IPS DF 4.7 (cell line): Measurements from ENCODE around the gene LHX2.

Experiments used
- DNase-seq: peaks from one replicate; pipeline ENCODE4 v3.0.0-alpha.2; 2013; ENCODE audit warnings: low spot score; ENCODE audit errors: extremely low read depth

The LHX2 gene

GRCh38 chr9:124013309-124014210, 2.0 kb downstream of the LHX2 start:
- no peak for DNase-seq

- DNase-seq, result no peak
Measured at GRCh38 chr9:124014211-124014955, 2.8 kb downstream of the LHX2 start.

- no peak for DNase-seq
Measured at GRCh38 chr9:124014956-124015660, 3.5 kb downstream of the LHX2 start.

- DNase-seq, result no peak
Measured at GRCh38 chr9:124015661-124016131, 4.1 kb downstream of the LHX2 start.

- DNase-seq, result no peak
Measured at GRCh38 chr9:124016175-124017050, 4.8 kb downstream of the LHX2 start.

DNA sequence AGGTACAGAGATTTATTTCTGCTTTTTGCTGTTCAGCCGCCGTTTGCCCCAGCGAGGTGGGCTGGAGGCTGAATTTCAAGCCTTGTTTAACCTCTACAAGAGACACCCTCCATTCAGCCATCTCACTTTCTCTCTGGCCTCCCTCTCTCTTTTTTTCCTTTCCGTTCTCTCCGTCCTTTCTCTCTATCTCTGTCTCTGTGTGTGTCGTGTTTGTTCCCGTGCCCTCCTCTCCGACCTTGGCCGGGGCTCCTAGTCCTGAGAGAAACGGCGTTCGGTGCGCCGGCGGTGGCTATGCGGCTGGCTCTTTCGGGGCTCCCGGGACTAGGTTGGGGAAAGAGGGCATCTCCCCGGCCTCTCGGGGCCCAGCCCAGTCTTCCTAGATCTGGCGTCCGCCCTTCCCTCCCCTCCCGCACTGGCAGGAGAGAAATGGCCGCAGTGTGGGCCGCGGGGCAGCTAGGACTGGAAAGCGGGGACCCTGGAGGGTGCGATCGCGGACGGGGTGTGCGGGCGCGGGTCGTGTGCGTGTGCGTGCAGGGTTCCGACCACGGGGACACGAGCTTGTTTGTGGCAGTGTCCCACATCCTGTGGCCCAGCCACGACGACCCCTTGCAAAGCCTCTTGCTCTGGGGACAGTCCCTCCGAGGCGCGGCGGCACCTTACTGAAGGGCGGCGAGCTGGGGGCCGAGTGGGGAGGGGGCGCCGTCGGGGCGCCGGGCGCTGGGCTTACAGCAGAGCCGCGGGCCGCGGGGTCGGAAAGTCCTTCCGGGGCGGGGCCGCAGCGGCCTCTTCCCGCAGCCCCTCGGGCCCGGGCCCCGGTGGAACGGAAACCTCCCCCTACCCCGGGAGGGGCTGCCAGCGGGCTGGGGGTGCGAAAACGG, 5.7 kb downstream of the LHX2 start:
- DNase-seq, result no peak

GRCh38 chr9:124017929-124018729, 6.6 kb downstream of the LHX2 start:
- no peak for DNase-seq

DNA sequence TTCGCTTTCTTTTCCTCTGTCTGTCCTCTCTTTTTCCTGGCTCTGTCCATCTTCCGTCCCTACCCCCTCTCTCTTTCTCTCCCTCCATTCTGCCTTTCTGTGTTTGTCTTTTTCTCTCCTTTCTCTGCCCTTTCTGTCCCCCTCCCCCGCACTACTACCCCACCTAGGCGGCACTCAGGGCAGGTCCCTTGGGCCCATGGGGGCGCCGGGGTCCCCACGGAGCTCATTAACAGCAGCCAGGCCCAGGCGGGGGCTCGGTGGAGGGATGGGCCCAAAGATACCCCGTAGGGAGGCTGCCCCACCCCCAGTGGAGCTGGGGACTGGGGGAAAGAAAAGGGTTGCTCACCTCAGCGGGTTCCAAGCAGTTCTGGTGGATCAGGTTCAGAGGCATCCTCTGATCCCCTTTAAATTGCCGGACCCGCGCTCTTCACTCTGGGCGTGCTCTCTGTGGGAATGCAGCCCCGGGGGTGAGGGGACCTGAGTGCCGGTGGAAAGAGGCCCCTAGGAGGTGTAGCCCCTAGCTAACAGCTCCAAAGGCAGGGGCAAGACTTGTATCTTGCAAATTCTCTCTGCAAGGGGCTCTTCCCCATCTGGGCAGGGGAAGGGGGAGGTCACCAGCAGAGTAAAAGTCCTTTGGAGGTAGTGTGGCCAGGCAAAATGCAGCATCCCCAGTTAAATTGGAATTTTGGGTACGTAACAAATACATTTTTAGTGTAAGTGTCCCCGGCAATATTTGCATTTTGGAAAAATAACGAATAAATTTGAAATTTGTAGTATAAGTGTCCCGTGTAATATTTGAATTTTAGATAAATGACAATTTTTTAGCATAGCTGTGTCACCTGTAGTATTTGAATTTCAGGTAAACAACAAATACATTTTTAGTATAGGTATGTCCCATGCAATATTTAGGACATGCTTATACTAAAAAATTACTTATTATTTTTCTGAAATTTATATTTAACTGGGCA, 7.4 kb downstream of the LHX2 start:
- no peak for DNase-seq

DNA sequence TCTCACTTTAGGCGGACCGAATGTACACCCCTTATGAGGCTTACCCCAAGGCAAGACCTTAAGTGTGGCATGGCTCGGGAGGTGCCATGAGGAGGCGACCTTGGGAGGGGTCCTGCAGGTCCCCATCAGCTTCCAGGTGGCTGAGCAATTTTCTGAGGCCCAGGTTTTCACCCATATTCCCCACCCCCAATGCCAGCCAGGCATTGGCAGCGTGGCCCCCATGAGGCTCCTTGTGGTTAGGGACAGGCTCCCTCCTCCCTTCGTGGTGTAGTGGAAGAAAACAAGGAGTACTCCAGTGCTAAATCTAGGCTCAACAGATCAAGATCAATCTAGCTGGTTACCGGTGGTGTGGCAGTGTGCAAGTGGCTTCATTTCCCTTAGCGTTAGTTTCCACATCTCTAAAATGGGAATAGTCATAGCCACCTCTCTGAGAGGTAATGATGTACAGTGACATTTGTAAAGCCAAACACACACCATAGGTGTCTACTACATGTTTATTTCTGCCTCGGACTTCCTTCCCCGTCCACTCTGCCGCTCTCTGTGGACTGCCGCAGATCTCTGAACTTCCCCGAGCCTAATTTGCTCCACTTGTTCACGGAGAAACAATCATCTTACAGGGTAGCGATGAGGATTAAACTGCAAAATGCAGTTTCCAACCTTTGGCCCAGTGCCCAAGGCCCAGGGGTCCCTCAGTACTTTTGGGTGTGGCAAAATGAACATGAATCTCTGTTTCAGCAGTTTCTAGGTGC, 8.4 kb downstream of the LHX2 start:
- DNase-seq, result no peak

- no peak for DNase-seq
Measured at GRCh38 chr9:124020520-124021384, 9.2 kb downstream of the LHX2 start.

GRCh38 chr9:124021385-124021769, 9.8 kb downstream of the LHX2 start:
- DNase-seq, result no peak

DNA sequence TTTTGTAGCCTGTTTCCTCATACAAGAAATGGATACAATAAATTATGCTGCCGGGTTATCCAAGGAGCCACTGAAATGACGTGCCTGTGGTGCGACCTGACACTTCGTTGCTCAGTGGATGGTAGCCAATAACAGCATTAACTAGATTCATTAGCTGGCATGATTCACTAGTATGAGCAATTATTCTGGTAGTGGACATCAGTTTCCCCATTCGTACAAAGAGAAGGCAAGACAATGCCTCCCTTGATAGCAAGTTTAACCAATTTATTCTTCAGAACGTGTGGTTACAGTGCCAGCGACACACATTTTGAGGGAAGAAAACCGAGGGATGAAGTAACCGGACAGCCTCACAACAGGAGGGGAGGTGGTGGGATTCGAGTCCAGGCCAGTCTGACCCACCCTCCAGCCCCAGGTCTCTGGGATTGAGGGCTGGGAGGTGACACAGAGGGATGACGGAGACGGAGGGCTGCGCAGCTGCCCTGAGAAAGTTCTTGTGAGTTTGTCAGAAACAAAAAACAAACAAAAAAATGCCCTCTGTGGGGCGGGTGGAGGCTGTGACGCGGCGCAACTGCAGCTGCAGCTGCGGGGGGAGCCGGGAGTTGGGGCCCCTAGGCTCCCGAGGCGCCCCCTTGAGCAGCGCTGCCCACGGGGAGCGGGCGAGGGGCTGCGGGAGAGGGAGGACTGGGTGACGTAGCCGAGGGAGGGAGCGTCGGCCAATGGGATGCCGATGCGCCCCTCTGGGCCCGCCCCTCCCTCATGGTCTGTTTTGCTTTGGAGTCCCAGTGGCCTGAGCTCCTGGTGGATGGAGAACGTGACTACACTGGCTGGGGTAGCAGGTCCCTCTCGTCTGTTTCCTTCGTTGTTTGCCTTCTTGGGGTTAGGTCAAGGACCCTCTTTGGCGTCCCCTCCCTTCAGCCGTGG, 10.9 kb downstream of the LHX2 start:
- no peak for DNase-seq

GRCh38 chr9:124024107-124024506, 12.5 kb downstream of the LHX2 start:
- no peak for DNase-seq

GRCh38 chr9:124029617-124030016, 18.0 kb downstream of the LHX2 start:
- no peak for DNase-seq

GRCh38 chr9:124030969-124031451, 19.4 kb downstream of the LHX2 start:
- no peak for DNase-seq
